Mesenchymal stem cell (in vitro differentiated cells and primary cell): ENCODE data around the gene KCNIP4.

Experiments used
- DNase-seq: peaks from one replicate; pipeline ENCODE4 v3.0.0-alpha.2; 2013
- H2AFZ ChIP-seq: one replicate; pipeline ENCODE4 v1.6.1; 2013; ENCODE audit warnings: low read depth, mild to moderate bottlenecking, control low read depth, inconsistent platforms, low read length, moderate library complexity
- H2AK5ac ChIP-seq: 2 replicates; pipeline ENCODE4 v1.6.1; 2013; ENCODE audit warnings: low read length, moderate library complexity, mild to moderate bottlenecking, inconsistent platforms; ENCODE audit not compliant: severe bottlenecking
- H2BK120ac ChIP-seq: one replicate; pipeline ENCODE4 v1.6.1; 2013; ENCODE audit warnings: low read depth, mild to moderate bottlenecking, inconsistent platforms, low read length, moderate library complexity
- H2BK12ac ChIP-seq, 2 experiments: one replicate each; pipeline ENCODE4 v1.6.1; 2013; ENCODE audit warnings: inconsistent platforms in 2 of 2, low read length in 2 of 2, mild to moderate bottlenecking in 2 of 2, moderate library complexity in 2 of 2, control low read depth in 1 of 2
- H2BK15ac ChIP-seq: one replicate; pipeline ENCODE4 v1.6.1; 2013; ENCODE audit warnings: mild to moderate bottlenecking, low read depth, inconsistent platforms; ENCODE audit not compliant: poor library complexity, severe bottlenecking
- H2BK5ac ChIP-seq: 2 replicates; pipeline ENCODE4 v1.6.1; 2013; ENCODE audit warnings: low read depth, mild to moderate bottlenecking, low read length, control low read depth, inconsistent platforms; ENCODE audit not compliant: poor library complexity, severe bottlenecking
- H3K14ac ChIP-seq, 2 experiments: one replicate each; pipeline ENCODE4 v1.6.1; 2013; ENCODE audit warnings: inconsistent platforms in 2 of 2, low read length in 2 of 2, control low read depth in 1 of 2, mild to moderate bottlenecking in 1 of 2, moderate library complexity in 1 of 2
- H3K18ac ChIP-seq, 2 experiments: one replicate each; pipeline ENCODE4 v1.6.1; 2013; ENCODE audit warnings: inconsistent platforms in 2 of 2, low read length in 2 of 2, control low read depth in 1 of 2, low read depth in 1 of 2, mild to moderate bottlenecking in 1 of 2
- H3K23ac ChIP-seq, 2 experiments: one replicate each; pipeline ENCODE4 v1.6.1; 2013; ENCODE audit warnings: inconsistent platforms in 2 of 2, low read length in 2 of 2, mild to moderate bottlenecking in 2 of 2, moderate library complexity in 2 of 2, control low read depth in 1 of 2
- H3K27ac ChIP-seq: 2 replicates; pipeline ENCODE4 v1.5.1; 2013; ENCODE audit warnings: mild to moderate bottlenecking, moderate library complexity, low read length, control low read depth, inconsistent platforms; ENCODE audit not compliant: poor library complexity, severe bottlenecking
- H3K27me3 ChIP-seq, 2 experiments: 2 replicates each; pipeline versions ENCODE4 v1.6.1 to v1.7.0; 2013; ENCODE audit warnings: low read length in 2 of 2, mild to moderate bottlenecking in 2 of 2, moderate library complexity in 2 of 2, control low read depth in 1 of 2, inconsistent platforms in 1 of 2; ENCODE audit not compliant: control insufficient read depth in 1 of 2, insufficient read depth in 1 of 2
- H3K36me3 ChIP-seq, 2 experiments: 2 replicates each; pipeline versions ENCODE4 v1.6.1 to v1.7.0; 2013; ENCODE audit warnings: low read length in 2 of 2, control low read depth in 1 of 2, inconsistent platforms in 1 of 2, low read depth in 1 of 2, mild to moderate bottlenecking in 1 of 2; ENCODE audit not compliant: insufficient read depth in 2 of 2, control insufficient read depth in 1 of 2
- H3K4ac ChIP-seq, 2 experiments: one replicate each; pipeline ENCODE4 v1.6.1; 2013; ENCODE audit warnings: inconsistent platforms in 2 of 2, low read length in 2 of 2, mild to moderate bottlenecking in 2 of 2, moderate library complexity in 2 of 2, control low read depth in 1 of 2, low read depth in 1 of 2
- H3K4me1 ChIP-seq: 2 replicates; pipeline ENCODE4 v1.6.1; 2013; ENCODE audit warnings: low read depth, low read length, control low read depth; ENCODE audit not compliant: control insufficient read depth, insufficient read depth
- H3K4me2 ChIP-seq: 2 replicates; pipeline ENCODE4 v1.6.1; 2013; ENCODE audit warnings: low read length, mild to moderate bottlenecking, inconsistent platforms; ENCODE audit not compliant: poor library complexity, severe bottlenecking
- H3K4me3 ChIP-seq, 2 experiments: 2 replicates each; pipeline versions ENCODE4 v1.5.1 to v1.7.0; 2013; ENCODE audit warnings: low read length in 2 of 2, mild to moderate bottlenecking in 2 of 2, control low read depth in 1 of 2, low read depth in 1 of 2; ENCODE audit not compliant: insufficient read depth in 1 of 2
- H3K79me1 ChIP-seq: replicated peaks from 2 replicates; pipeline ENCODE4 v1.6.1; 2013; ENCODE audit warnings: mild to moderate bottlenecking, control low read depth, low read length, inconsistent platforms; ENCODE audit not compliant: poor library complexity, severe bottlenecking
- H3K9ac ChIP-seq: 2 replicates; pipeline ENCODE4 v1.7.0; 2013; ENCODE audit warnings: mild to moderate bottlenecking, low read length, moderate library complexity
- H3K9me3 ChIP-seq: 2 replicates; pipeline ENCODE4 v1.7.0; 2013; ENCODE audit warnings: mild to moderate bottlenecking, low read length; ENCODE audit not compliant: control insufficient read depth
- H4K8ac ChIP-seq: one replicate; pipeline ENCODE4 v1.6.1; 2013; ENCODE audit warnings: inconsistent platforms, mild to moderate bottlenecking, low read length, moderate library complexity
- H4K91ac ChIP-seq: one replicate; pipeline ENCODE4 v1.6.1; 2013; ENCODE audit warnings: mild to moderate bottlenecking, low read length, inconsistent platforms
- WGBS: methylation state at CpG from one replicate; pipeline ENCODE4 v1.1.7; 2013; ENCODE audit warnings: mixed read lengths; 5-methylcytosine and 5-hydroxymethylcytosine counted together

The KCNIP4 gene

DNA sequence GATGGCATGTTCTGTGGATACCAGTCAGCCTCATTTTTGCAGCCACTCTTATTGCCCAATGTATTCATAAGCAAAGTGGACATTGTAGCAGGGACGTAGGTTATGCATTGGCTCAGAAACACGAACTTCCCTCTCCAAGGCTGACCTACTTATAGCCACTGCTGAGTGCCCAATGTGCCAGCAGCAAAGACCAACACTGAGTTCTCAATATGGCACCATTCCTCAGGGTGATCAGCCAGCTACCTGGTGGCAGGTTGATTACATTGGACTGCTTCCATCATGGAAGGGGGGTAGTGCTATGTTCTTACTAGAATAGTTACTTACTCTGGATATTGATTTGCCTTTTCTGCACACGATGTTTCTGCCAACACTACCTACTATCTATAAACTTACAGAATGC, 306.9 kb downstream of the KCNIP4 start:
- no peaks in the 10 kb centered on the region for H3K9me3 ChIP-seq
- H2AFZ ChIP-seq: no peak overlapping the region
- H3K14ac ChIP-seq: no peak overlapping the region
- DNase-seq: no peak
- no peak overlapping the region for H2BK12ac ChIP-seq
- no peak overlapping the region for H3K23ac ChIP-seq
- no peak overlapping the region for H3K9ac ChIP-seq
- H2BK5ac ChIP-seq: no peak overlapping the region
- H2BK15ac ChIP-seq: no peak overlapping the region
- H3K4me1 ChIP-seq: no peaks in the 10 kb centered on the region
- no peak overlapping the region for H4K8ac ChIP-seq
- no peak overlapping the region for H4K91ac ChIP-seq
- H3K4ac ChIP-seq: no peak overlapping the region
- WGBS: 86% methylated on average over 3 of the region's 3 CpGs
- H2AK5ac ChIP-seq: no peak overlapping the region
- H3K27me3 ChIP-seq: no peaks in the 10 kb centered on the region
- no peak overlapping the region for H3K18ac ChIP-seq
- H2BK120ac ChIP-seq: no peak overlapping the region
- no peaks in the 10 kb centered on the region for H3K79me1 ChIP-seq
- no peaks in the 10 kb centered on the region for H3K36me3 ChIP-seq
- no peak overlapping the region for H3K27ac ChIP-seq
- no peak overlapping the region for H3K4me2 ChIP-seq
- no peak overlapping the region for H3K4me3 ChIP-seq

DNA sequence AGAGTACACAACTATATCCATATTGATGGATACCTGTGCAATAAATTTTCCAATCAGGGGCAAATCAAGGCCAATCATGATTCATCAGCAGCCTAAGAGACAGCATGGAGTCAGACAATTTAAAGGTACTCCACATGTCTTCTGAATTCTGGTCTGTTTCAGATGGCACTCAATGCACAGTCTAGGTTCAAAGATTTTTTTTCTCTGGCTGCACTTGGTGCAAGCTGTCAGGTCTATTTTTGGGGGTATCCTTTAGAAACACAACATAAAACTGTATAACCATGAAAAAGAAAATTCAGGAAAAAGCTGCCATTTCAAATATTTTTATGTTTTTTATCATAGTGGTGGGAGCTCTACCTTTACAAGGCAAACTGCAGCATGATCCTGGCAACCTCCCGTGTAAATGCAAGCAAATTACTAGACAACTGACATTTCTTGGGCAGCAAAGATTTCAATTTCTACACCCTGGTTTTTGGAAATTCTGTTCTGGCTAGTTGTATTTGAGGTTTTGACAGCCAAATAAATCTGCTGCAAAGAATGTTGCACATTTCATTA, 310.3 kb downstream of the KCNIP4 start:
- DNase-seq: no peak
- WGBS: no CpG with 5 or more reads among the region's 1 CpG
- no peaks in the 10 kb centered on the region for H3K4me1 ChIP-seq

GRCh38 chr4:21628916-21629610, 319.5 kb downstream of the KCNIP4 start:
- Histone ChIP-seq H3K36me3 (no peaks in the 10 kb centered on the region), H3K4me2 (no peak overlapping the region), H2AFZ (no peak overlapping the region), H3K9ac (no peak overlapping the region), H3K4me1 (no peaks in the 10 kb centered on the region), H3K27me3 (no peaks in the 10 kb centered on the region), H2BK12ac (no peak overlapping the region), H3K27ac (no peak overlapping the region), H2AK5ac (no peak overlapping the region), H3K4ac (no peak overlapping the region), H3K18ac (no peak overlapping the region), H2BK15ac (no peak overlapping the region), H3K79me1 (no peaks in the 10 kb centered on the region), H2BK5ac (no peak overlapping the region), H4K91ac (no peak overlapping the region), H3K14ac (no peak overlapping the region), H2BK120ac (no peak overlapping the region), H3K9me3 (no peaks in the 10 kb centered on the region), H4K8ac (no peak overlapping the region), H3K23ac (no peak overlapping the region), H3K4me3 (no peak overlapping the region)
- WGBS: 75% methylated on average over 1 of the region's 2 CpGs
- no peak for DNase-seq

More for the DNA sequence above, 310.3 kb downstream of the KCNIP4 start:
- no peak overlapping the region for H2AFZ ChIP-seq
- H3K4me3 ChIP-seq: no peak overlapping the region
- no peaks in the 10 kb centered on the region for H3K36me3 ChIP-seq
- H3K23ac ChIP-seq: no peak overlapping the region
- no peak overlapping the region for H3K14ac ChIP-seq
- no peak overlapping the region for H2AK5ac ChIP-seq
- H4K91ac ChIP-seq: no peak overlapping the region
- H3K79me1 ChIP-seq: no peaks in the 10 kb centered on the region
- no peak overlapping the region for H3K18ac ChIP-seq
- H2BK12ac ChIP-seq: no peak overlapping the region
- no peak overlapping the region for H2BK120ac ChIP-seq
- H3K4ac ChIP-seq: no peak overlapping the region
- H3K27ac ChIP-seq: no peak overlapping the region
- H3K4me2 ChIP-seq: no peak overlapping the region
- no peaks in the 10 kb centered on the region for H3K27me3 ChIP-seq
- H3K9ac ChIP-seq: no peak overlapping the region
- no peak overlapping the region for H2BK5ac ChIP-seq
- H4K8ac ChIP-seq: no peak overlapping the region
- no peaks in the 10 kb centered on the region for H3K9me3 ChIP-seq
- H2BK15ac ChIP-seq: no peak overlapping the region

DNA sequence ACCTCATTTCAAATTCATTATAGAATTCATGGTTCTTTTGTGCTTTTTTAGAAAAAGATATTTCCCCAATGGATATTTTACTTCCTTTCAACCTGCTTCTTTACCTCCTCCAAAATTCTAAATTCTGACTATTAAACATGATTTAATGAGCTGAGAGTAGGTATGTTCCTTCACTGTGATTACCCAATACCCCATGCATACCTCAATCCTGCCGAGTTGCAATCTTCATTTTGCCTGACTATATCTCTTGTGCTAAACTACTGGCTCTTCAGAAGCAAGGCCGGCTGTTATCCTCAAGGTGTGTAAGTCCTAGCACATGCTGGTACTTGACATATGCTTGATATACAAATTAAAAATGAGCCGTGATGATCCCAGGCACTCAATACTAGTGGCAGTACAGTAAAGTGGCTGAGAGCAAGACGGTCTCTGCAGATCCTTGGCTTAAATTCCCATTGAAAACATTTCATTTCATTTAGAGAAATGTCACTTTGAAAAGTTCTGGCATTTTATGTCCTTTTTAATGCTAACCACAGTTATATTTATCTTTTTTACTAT, 320.4 kb downstream of the KCNIP4 start:
- Histone ChIP-seq H3K27ac (no peak overlapping the region), H3K4me1 (no peaks in the 10 kb centered on the region), H3K79me1 (no peaks in the 10 kb centered on the region), H2BK120ac (no peak overlapping the region), H2BK15ac (no peak overlapping the region), H3K9me3 (no peaks in the 10 kb centered on the region), H3K9ac (no peak overlapping the region), H4K91ac (no peak overlapping the region), H2BK5ac (no peak overlapping the region), H2AK5ac (no peak overlapping the region), H3K14ac (no peak overlapping the region), H2BK12ac (no peak overlapping the region), H2AFZ (no peak overlapping the region), H3K27me3 (no peaks in the 10 kb centered on the region), H4K8ac (no peak overlapping the region), H3K4me3 (no peak overlapping the region), H3K4ac (no peak overlapping the region), H3K4me2 (no peak overlapping the region), H3K23ac (no peak overlapping the region), H3K36me3 (no peaks in the 10 kb centered on the region), H3K18ac (no peak overlapping the region)
- WGBS: 95% methylated on average over 4 of the region's 4 CpGs
- no peak for DNase-seq
